ENCODE results near the gene COL8A1.
"Not testable (repeated sequence)": the region's sequence is repeated elsewhere in the genome, so short reads cannot be mapped to it uniquely, and the experiment has no call there.

Gene COL8A1

GRCh38 chr3:99712291-99712954 lies 74.0 kb downstream of the COL8A1 start:
- DNase-seq = no peak

GRCh38 chr3:99713440-99713839 lies 75.0 kb downstream of the COL8A1 start:
- no peak for DNase-seq

GRCh38 chr3:99714146-99714545 lies 75.8 kb downstream of the COL8A1 start:
- DNase-seq = no peak

DNA sequence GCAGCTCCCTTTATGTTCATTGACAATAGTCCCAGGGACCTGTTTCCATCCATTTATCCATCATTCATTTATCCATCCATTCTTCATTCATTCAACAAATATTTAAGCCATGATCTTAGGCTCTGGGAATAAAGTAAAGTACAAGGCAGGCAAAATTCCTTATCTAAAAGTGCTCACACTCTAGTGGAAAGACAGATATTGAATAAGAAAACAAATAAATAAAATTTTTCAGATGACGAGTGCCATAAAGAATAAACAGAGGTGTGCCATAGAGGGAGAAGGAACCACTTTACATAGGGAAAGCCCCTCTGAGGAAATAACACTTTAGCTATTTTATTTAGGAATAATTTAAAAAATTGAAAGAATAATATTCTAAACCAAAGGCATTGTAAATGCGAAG lies 76.2 kb downstream of the COL8A1 start:
- no peak for DNase-seq

DNA sequence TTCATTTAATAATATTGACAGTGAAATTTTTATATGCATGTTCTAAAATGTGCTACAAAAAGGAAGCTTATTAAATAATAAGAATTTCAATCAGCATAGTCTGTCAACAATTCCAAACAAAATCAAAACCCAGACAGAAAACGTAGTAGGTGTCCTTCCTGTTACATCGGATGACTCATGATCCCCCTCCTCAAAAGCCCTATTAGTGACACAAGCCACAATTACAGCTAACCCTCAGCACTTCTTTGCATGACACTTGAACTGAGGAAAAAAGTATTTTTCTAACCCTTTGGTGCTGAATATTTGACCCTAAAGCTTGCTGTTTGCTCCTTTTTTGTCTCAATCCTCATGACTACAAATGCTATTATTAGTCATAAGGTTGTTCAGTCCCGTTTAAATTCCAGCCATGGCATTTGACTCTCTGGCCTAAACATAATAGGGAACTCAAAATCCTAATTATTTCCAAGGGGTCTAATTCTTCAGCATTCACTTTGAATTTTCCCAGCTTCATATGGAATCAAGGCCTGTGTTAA lies 78.1 kb downstream of the COL8A1 start:
- DNase-seq = no peak

- no peak for DNase-seq
These were observed 82.7 kb downstream of the COL8A1 start for GRCh38 chr3:99720985-99721632.

DNA sequence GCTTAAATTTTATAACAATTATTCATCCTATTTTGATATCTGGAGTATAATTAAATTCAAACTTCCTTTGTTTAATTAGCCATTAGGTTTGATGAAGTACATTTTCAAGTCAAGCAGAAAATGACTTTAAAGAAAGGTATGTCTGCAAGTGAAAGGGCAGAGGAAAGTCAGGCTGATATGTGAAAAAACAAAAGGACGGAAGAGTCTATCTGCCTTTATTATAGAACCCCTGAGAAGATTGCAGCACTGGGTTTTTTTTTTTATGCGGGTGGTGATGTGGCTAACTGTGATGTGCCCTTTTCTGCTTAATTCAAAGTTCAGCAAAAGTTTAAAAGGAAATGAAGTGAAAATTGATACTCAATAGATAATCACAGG lies 83.2 kb downstream of the COL8A1 start:
- DNase-seq = no peak

- DNase-seq = no peak
These were observed 85.9 kb downstream of the COL8A1 start for GRCh38 chr3:99724276-99724675.

DNA sequence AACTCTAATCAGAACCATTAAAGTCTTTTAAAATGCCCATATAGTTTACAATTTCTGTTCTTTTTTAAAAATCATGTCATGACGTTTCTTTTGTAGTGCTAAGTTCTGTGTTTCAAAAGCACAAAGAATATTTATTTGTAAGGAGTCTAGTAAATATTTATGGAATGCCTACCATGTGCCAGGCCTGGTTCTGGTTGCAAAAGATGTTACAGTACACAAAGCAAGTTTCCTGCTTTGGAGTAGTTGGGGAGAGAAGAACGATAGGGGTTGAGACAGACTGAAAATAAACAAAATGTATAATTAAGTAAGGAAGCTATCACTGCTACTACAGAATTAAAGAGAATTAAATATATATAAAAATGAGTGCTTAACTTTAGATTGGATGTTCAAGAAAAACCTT lies 92.5 kb downstream of the COL8A1 start:
- no peak for DNase-seq

DNA sequence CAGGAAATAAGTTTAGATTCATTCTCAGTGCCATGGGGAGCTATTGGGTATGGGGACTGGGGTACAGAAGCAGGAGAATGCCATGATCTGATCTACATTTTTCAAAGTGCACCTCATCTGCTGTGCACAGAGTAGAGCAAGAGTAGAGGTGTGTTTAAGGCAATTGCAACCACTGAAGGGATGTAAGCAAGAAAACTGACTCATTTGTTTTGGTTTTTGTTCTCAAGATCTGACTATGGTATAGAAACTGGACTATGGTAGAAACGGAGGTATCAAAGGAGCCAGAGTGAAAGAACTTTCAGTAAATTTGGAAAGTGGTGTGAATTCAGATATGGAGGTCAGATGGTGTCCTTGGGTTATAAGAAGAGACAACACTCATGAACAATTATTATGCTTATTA lies 93.1 kb downstream of the COL8A1 start:
- DNase-seq = no peak

DNA sequence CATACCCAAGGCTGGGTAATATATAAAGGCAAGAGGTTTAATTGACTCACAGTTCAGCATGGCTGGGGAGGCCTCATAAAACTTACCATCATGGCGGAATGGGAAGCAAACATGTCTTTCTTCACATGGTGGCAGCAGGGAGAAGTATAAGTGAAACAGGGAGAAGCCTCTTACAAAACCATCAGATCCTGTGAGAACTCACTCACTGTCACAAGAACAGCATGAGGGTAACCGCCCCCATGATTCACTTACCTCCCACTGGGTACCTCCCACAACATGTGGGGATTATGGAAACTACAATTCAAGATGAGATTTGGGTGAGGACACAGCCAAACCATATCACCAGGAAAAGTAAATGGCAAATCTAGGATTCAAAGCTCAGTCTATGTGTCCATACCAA lies 102.0 kb downstream of the COL8A1 start:
- DNase-seq = not testable (repeated sequence)

DNA sequence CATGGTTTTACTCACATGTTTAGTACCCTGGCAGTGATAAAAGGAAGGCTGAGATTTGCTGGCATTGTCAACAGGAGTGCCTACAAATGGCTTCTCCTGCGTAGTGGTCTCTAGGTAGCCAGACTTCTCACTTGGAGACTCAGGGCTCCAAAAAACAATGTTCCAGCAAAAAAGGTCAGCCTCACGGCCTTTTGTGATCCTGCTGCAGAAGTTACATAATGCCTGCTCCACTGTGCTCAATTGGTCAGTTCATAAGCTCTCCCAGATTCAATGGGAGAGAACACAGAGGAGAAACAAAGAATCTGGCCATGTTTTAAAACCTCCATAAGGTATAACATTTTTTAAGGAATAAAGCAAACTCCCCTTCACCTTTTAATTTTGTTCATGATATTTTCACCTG lies 103.2 kb downstream of the COL8A1 start:
- no peak for DNase-seq

GRCh38 chr3:99747915-99748314 lies 109.5 kb downstream of the COL8A1 start:
- no peak for DNase-seq

GRCh38 chr3:99751649-99752048 lies 113.3 kb downstream of the COL8A1 start:
- no peak for DNase-seq

GRCh38 chr3:99753268-99753975 lies 115.0 kb downstream of the COL8A1 start:
- DNase-seq = peak; percentile 72

DNA sequence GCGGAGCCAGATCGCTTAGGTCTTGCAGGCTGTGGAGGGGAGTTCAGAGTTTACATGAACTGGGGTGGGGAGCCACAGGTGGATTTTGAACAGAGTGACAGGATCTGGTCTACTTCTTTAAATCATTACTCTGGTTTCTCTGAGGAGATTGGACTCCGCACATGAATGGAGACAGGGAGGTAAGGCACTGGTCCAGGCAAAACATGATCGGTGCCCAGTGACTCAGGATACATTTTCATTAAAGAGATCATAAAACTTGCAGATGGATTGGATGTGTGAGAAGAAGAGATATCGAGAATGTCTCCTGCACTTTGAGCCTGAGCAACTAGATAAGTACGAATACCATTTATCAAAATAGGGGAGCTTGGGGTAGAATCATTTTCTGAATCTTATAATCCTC lies 117.4 kb downstream of the COL8A1 start:
- DNase-seq = no peak

GRCh38 chr3:99757966-99758365 lies 119.6 kb downstream of the COL8A1 start:
- no peak for DNase-seq

GRCh38 chr3:99758502-99759177 lies 120.2 kb downstream of the COL8A1 start:
- no peak for DNase-seq

GRCh38 chr3:99760031-99760430 lies 121.6 kb downstream of the COL8A1 start:
- DNase-seq = no peak

GRCh38 chr3:99760629-99761028 lies 122.2 kb downstream of the COL8A1 start:
- DNase-seq = no peak

GRCh38 chr3:99761415-99762165 lies 123.2 kb downstream of the COL8A1 start:
- no peak for DNase-seq

GRCh38 chr3:99762901-99763300 lies 124.5 kb downstream of the COL8A1 start:
- no peak for DNase-seq

DNA sequence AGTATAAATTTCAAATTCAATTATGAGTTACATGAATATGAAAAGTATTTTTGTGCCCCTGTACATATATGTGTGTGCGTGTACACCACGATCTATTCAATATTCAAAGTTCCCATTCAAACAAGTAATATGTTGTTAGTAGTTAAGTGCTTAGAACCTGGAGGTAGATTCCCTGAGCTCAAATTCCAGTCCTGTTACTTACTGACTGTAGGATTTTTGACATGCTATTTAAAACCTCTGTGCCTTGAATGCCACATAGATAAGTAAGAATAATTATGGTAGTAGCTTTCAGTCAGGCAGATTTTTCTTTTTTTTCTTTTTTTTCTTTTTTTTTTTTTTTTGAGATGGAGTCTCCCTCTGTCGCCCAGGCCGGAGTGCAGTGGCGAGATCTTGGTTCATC lies 126.0 kb downstream of the COL8A1 start:
- DNase-seq = no peak

Data from hematopoietic multipotent progenitor cell treated with erythropoietin and hydrocortisone succinate and interleukin-3 and kit ligand, for 4 days (in vitro differentiated cells).